Stimulated activated CD4-positive, alpha-beta T cell treated with anti-CD3 and anti-CD28 coated beads, Interleukin-2, amount 100 ng/mL, for 4 hours (primary cell): ENCODE results near the gene IMPG2.

Experiments used
- DNase-seq: peaks from one replicate; pipeline ENCODE4 v3.0.0-alpha.2; 2020; ENCODE audit warnings: low read depth

IMPG2 gene

GRCh38 chr3:101183151-101183550, 137.2 kb downstream of the IMPG2 start:
- no peak for DNase-seq

DNA sequence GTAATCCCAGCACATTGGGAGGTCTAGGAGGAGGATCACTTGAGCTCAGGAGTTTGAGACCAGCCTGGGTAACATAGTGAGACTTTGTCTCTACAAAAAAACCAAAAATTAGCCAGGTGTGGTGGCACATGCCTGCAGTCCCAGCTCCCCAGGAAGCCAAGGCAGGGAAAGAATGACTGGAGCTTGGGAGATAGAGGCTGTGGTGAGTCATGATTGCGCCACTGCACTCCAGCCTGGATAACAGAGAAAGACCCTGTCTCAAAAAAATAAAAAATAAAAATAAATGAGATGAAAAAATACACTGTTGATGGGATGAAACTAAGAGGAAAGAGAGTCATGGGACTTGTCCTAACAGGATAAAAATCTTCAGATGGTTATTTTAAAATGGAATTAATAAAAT, 137.6 kb downstream of the IMPG2 start:
- DNase-seq, result no peak

GRCh38 chr3:101181801-101182200, 138.6 kb downstream of the IMPG2 start:
- no peak for DNase-seq

- DNase-seq, result no peak
These were observed 140.7 kb downstream of the IMPG2 start for GRCh38 chr3:101179637-101180036.

DNA sequence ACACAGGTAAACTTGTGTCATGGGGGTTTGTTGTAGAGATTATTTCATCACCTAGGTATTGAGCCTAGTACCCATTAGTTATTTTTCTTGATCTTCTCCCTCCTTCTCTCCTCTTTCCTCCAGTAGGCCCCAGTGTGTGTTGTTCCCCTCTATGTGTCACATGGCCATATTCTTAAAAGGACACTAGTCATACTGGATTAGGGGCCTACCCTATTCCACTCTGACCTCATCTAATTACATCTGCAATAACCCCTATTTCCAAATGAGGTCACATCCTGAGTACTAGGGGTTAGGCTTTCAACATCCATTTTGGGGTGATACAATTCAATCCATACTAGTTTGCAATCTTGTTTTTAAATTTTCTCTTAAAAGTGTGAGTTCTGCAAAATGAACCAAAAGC, 142.8 kb downstream of the IMPG2 start:
- no peak for DNase-seq
